Tibial nerve (tissue), 4 donors: ENCODE measurements around the gene DCXR.

Experiments
- CTCF ChIP-seq, 5 experiments: fragments of 200-600 bp in 3 of 5; fragments of 450-650 bp in 2 of 5; sonication (generic) in 3 of 5; IDR thresholded peaks; one replicate each; pipeline ENCODE4 v1.5.1; 2016 to 2019; ENCODE audit warnings: antibody characterized with exemption in 5 of 5, mild to moderate bottlenecking in 3 of 5, moderate library complexity in 2 of 5
- EP300 ChIP-seq, 2 donors: sonication (generic); formaldehyde crosslinking; IDR thresholded peaks; one replicate each; pipeline ENCODE4 v1.6.1; 2017; ENCODE audit warnings: antibody characterized with exemption in 2 of 2, mild to moderate bottlenecking in 1 of 2
- POLR2A ChIP-seq, 2 donors: fragments of 450-650 bp; IDR thresholded peaks; one replicate each; pipeline ENCODE4 v1.6.1; 2017; ENCODE audit warnings: antibody characterized with exemption in 2 of 2, mild to moderate bottlenecking in 2 of 2, moderate library complexity in 2 of 2

GRCh38 chr17:82033359-82034085, 4.0 kb downstream of the DCXR start:
- no peak for TF ChIP-seq CTCF (IDR thresholded peaks at IDR 0.05)
- no peak for TF ChIP-seq POLR2A (IDR thresholded peaks at IDR 0.05)
- no peak for TF ChIP-seq EP300 (IDR thresholded peaks at IDR 0.05)
